ENCODE data around the gene SEMA4A. TPM values are rescaled to one million over a fixed set of nuclear protein-coding genes. Genes with fewer than 3 reads are reported as not detected.
A peak's percentile ranks its signal among the peaks of the same experiment; 100 is the strongest.

The SEMA4A gene
- total and polyA plus RNA-seq, 12 donors: 0.98 to 6.8 (median 1.8) TPM

- Histone ChIP-seq H3K4me1 (peaks cover 3 to 71% (median 15%) of the 10 kb centered on the region in 9 donors), H3K36me3 (no peaks in the 10 kb centered on the region), H3K27me3 (peaks cover 0 to 25% (median 20%) of the 10 kb centered on the region in 7 donors), H3K4me3 (no peak overlapping the region), H3K9me3 (no peaks in the 10 kb centered on the region), H3K27ac (peak overlapping the region in 3 of 10 donors; percentile 16 to 89 (median 22))
- no peak for TF ChIP-seq CTCF (IDR thresholded peaks at IDR 0.05)
- DNase-seq (no peak), ATAC-seq (peak in 3 of 8 donors; percentile 17 to 31 (median 29))
- intact Hi-C loops (cut with DNase I): loop anchor here in 2 of 10 donors (5.0 kb wide), 2 partner anchors 74 to 169 kb away; no protein-coding TSS in a partner anchor
- WGBS, 2 donors: 44 to 62% methylated on average over 6 of the region's 6 CpGs
Observed at GRCh38 chr1:156148216-156148615, 5.2 kb upstream of the SEMA4A start.

- peak overlapping the region in 1 of 10 donors; percentile 89 for H3K27ac ChIP-seq
- no peak for ATAC-seq
- H3K4me3 ChIP-seq: no peak overlapping the region
- 24 to 28% methylated on average over 19 to 20 of the region's 20 CpGs for WGBS, 2 donors
- peaks cover 0 to 25% (median 20%) of the 10 kb centered on the region in 7 donors for H3K27me3 ChIP-seq
- no peak for TF ChIP-seq CTCF (IDR thresholded peaks at IDR 0.05)
- intact Hi-C loops (cut with DNase I): loop anchor here in 3 of 10 donors (5.0 kb wide), 3 partner anchors 58 to 168 kb away; no protein-coding TSS in a partner anchor
- H3K9me3 ChIP-seq: no peaks in the 10 kb centered on the region
- no peak for DNase-seq
- H3K36me3 ChIP-seq: no peaks in the 10 kb centered on the region
- peaks cover 3 to 80% (median 15%) of the 10 kb centered on the region in 9 donors for H3K4me1 ChIP-seq
Observed at GRCh38 chr1:156149374-156150332, 3.7 kb upstream of the SEMA4A start.

GRCh38 chr1:156150333-156151011 lies 2.9 kb upstream of the SEMA4A start:
- ATAC-seq (no peak), DNase-seq (no peak)
- peaks cover 3 to 82% (median 15%) of the 10 kb centered on the region in 9 donors for H3K4me1 ChIP-seq
- H3K36me3 ChIP-seq: no peaks in the 10 kb centered on the region
- H3K27ac ChIP-seq: peak overlapping the region in 1 of 10 donors; percentile 67
- H3K4me3 ChIP-seq: no peak overlapping the region
- no peaks in the 10 kb centered on the region for H3K9me3 ChIP-seq
- WGBS, 2 donors: 49 to 52% methylated on average over 10 of the region's 10 CpGs
- peaks cover 0 to 25% (median 20%) of the 10 kb centered on the region in 7 donors for H3K27me3 ChIP-seq
- intact Hi-C loops (cut with DNase I): loop anchor here in 1 of 10 donors (5.0 kb wide), 1 partner anchor 57 kb away; no protein-coding TSS in a partner anchor
- no peak for TF ChIP-seq CTCF (IDR thresholded peaks at IDR 0.05)

- Histone ChIP-seq H3K36me3 (no peaks in the 10 kb centered on the region), H3K4me3 (no peak overlapping the region), H3K9me3 (no peaks in the 10 kb centered on the region), H3K27me3 (peaks cover 0 to 25% (median 20%) of the 10 kb centered on the region in 7 donors), H3K27ac (peak overlapping the region in 1 of 10 donors; percentile 67), H3K4me1 (peaks cover 2 to 81% (median 9%) of the 10 kb centered on the region in 9 donors)
- 81 to 90% methylated on average over 6 of the region's 6 CpGs for WGBS, 2 donors
- intact Hi-C loops (cut with DNase I): loop anchor here in 1 of 10 donors (5.0 kb wide), 1 partner anchor 56 kb away; no protein-coding TSS in a partner anchor
- TF ChIP-seq CTCF (IDR thresholded peaks at IDR 0.05): no peak
- ATAC-seq (no peak), DNase-seq (no peak)
Observed at GRCh38 chr1:156151093-156151688, 2.2 kb upstream of the SEMA4A start.

Data from heart right ventricle (tissue), 16 donors.